GM12875 (cell line): ENCODE results near the gene EDIL3.
"Not testable (repeated sequence)": the region's sequence is repeated elsewhere in the genome, so short reads cannot be mapped to it uniquely, and the experiment has no call there.

Experiments used
- H3K4me3 ChIP-seq: one replicate; pipeline ENCODE4 v1.5.1; 2011; ENCODE audit warnings: low read depth, low read length, control low read depth
- CTCF ChIP-seq: IDR thresholded peaks from 2 replicates; pipeline ENCODE4 v1.5.1; 2011; ENCODE audit warnings: low read depth, mild to moderate bottlenecking, control low read depth, inconsistent platforms, low read length, moderate library complexity, borderline replicate concordance; ENCODE audit not compliant: insufficient read depth

The EDIL3 gene

GRCh38 chr5:84057211-84057610 lies 327.5 kb downstream of the EDIL3 start:
- no peak overlapping the region for H3K4me3 ChIP-seq
- TF ChIP-seq CTCF = no peak

GRCh38 chr5:84045964-84046363 lies 338.7 kb downstream of the EDIL3 start:
- no peak for TF ChIP-seq CTCF
- no peak overlapping the region for H3K4me3 ChIP-seq

GRCh38 chr5:84036842-84037241 lies 347.8 kb downstream of the EDIL3 start:
- no peak for TF ChIP-seq CTCF
- H3K4me3 ChIP-seq = no peak overlapping the region

GRCh38 chr5:84032324-84032723 lies 352.4 kb downstream of the EDIL3 start:
- TF ChIP-seq CTCF = no peak
- no peak overlapping the region for H3K4me3 ChIP-seq

GRCh38 chr5:84028093-84028492 lies 356.6 kb downstream of the EDIL3 start:
- no peak overlapping the region for H3K4me3 ChIP-seq
- TF ChIP-seq CTCF = no peak

- not testable (repeated sequence) for H3K4me3 ChIP-seq
Measured at GRCh38 chr5:84018521-84018920, 366.2 kb downstream of the EDIL3 start.

- no peak for TF ChIP-seq CTCF
- H3K4me3 ChIP-seq = no peak overlapping the region
Measured at GRCh38 chr5:84017523-84018172, 367.0 kb downstream of the EDIL3 start.

- no peak for TF ChIP-seq CTCF
- H3K4me3 ChIP-seq = no peak overlapping the region
Measured at GRCh38 chr5:84016085-84016484, 368.6 kb downstream of the EDIL3 start.
